Vagina (tissue), 2 donors: ENCODE results near the gene ACO1. TPM values are rescaled to one million over a fixed set of nuclear protein-coding genes. Genes with fewer than 3 reads are reported as not detected.

ENCODE experiments used
- DNase-seq, 2 donors: peaks; one replicate each; pipeline ENCODE4 v3.0.0-alpha.2; 2017; ENCODE audit errors: extremely low spot score in 2 of 2
- H3K27ac ChIP-seq: fragments of 200-600 bp; sonication (generic); one replicate; pipeline ENCODE4 v1.5.1; 2019
- H3K27me3 ChIP-seq: fragments of 200-600 bp; sonication (generic); one replicate; pipeline ENCODE4 v1.5.1; 2019
- H3K36me3 ChIP-seq, 2 donors: fragments of 200-600 bp; sonication (generic); one replicate each; pipeline ENCODE4 v1.5.1; 2017 to 2019
- H3K4me1 ChIP-seq: fragments of 200-600 bp; sonication (generic); one replicate; pipeline ENCODE4 v1.5.1; 2019
- H3K4me3 ChIP-seq, 2 donors: fragments of 200-600 bp; sonication (generic); 1 replicate in 1 of 2; 2 replicates in 1 of 2; pipeline ENCODE4 v1.5.1; 2016 to 2019
- H3K9me3 ChIP-seq: fragments of 200-600 bp; sonication (generic); one replicate; pipeline ENCODE4 v1.5.1; 2019
- CTCF ChIP-seq, 3 experiments: fragments of 450-650 bp in 2 of 3; fragments of 200-600 bp in 1 of 3; sonication (generic) in 1 of 3; IDR thresholded peaks; one replicate each; pipeline ENCODE4 v1.5.1; 2017 to 2019; ENCODE audit warnings: antibody characterized with exemption in 3 of 3, mild to moderate bottlenecking in 2 of 3, moderate library complexity in 2 of 3
- POLR2A ChIP-seq, 2 donors: fragments of 450-650 bp; IDR thresholded peaks; one replicate each; pipeline ENCODE4 v1.6.1; 2017; ENCODE audit warnings: antibody characterized with exemption in 2 of 2, mild to moderate bottlenecking in 2 of 2, moderate library complexity in 2 of 2
- POLR2AphosphoS5 ChIP-seq, 2 donors: sonication (generic); formaldehyde crosslinking; IDR thresholded peaks; one replicate each; pipeline ENCODE4 v1.9.0; 2017; ENCODE audit warnings: antibody characterized with exemption in 2 of 2, mild to moderate bottlenecking in 2 of 2, low read depth in 1 of 2; ENCODE audit not compliant: insufficient read depth in 1 of 2
- intact Hi-C: fragments of 100-400 bp; cut with DNase I; formaldehyde crosslinking; loops from one replicate; pipeline ENCODE4 v1.15.1; 2023
- total RNA-seq: library from RNA; depleted of rRNA; stranded (reverse); fragments of >200 nt; gene quantifications from one replicate; pipeline ENCODE4 v1.2.3, GENCODE V29; 2016

Gene ACO1
- total RNA-seq, 1 donor from 2014 or later, result 23.6 TPM

GRCh38 chr9:32405506-32405905 lies 21.1 kb downstream of the ACO1 start:
- Histone ChIP-seq H3K4me1 (no peaks in the 10 kb centered on the region), H3K27ac (no peak overlapping the region), H3K4me3 (no peak overlapping the region), H3K36me3 (peaks cover 0 to 42% of the 10 kb centered on the region in 2 donors), H3K27me3 (no peaks in the 10 kb centered on the region), H3K9me3 (no peaks in the 10 kb centered on the region)
- intact Hi-C loops, result no loop called here
- DNase-seq, result no peak
- no peak for TF ChIP-seq CTCF (IDR thresholded peaks at IDR 0.05)
- no peak for TF ChIP-seq POLR2AphosphoS5 (IDR thresholded peaks at IDR 0.05; ENCODE audit: insufficient read depth in 1 of 2, low read depth in 1 of 2)
- TF ChIP-seq POLR2A (IDR thresholded peaks at IDR 0.05), result no peak

GRCh38 chr9:32406046-32406445 lies 21.6 kb downstream of the ACO1 start:
- peaks cover 0 to 42% of the 10 kb centered on the region in 2 donors for H3K36me3 ChIP-seq

GRCh38 chr9:32411753-32412152 lies 27.3 kb downstream of the ACO1 start:
- H3K4me3 ChIP-seq, result no peak overlapping the region
- peaks cover 3% of the 10 kb centered on the region for H3K4me1 ChIP-seq
- no peaks in the 10 kb centered on the region for H3K9me3 ChIP-seq
- intact Hi-C loops, result no loop called here
- H3K27me3 ChIP-seq, result no peaks in the 10 kb centered on the region
- TF ChIP-seq CTCF (IDR thresholded peaks at IDR 0.05), result no peak
- no peak for TF ChIP-seq POLR2AphosphoS5 (IDR thresholded peaks at IDR 0.05; ENCODE audit: insufficient read depth in 1 of 2, low read depth in 1 of 2)
- no peak for TF ChIP-seq POLR2A (IDR thresholded peaks at IDR 0.05)
- no peak overlapping the region for H3K27ac ChIP-seq
- no peak for DNase-seq
- peaks cover 0 to 29% of the 10 kb centered on the region in 2 donors for H3K36me3 ChIP-seq

More at GRCh38 chr9:32406046-32406445, 21.6 kb downstream of the ACO1 start:
- Histone ChIP-seq H3K4me3 (no peak overlapping the region), H3K27me3 (no peaks in the 10 kb centered on the region), H3K27ac (no peak overlapping the region), H3K9me3 (no peaks in the 10 kb centered on the region), H3K4me1 (no peaks in the 10 kb centered on the region)
- no peak for TF ChIP-seq CTCF (IDR thresholded peaks at IDR 0.05)
- DNase-seq, result no peak
- intact Hi-C loops, result no loop called here

- Histone ChIP-seq H3K4me1 (peaks cover 3% of the 10 kb centered on the region), H3K9me3 (no peaks in the 10 kb centered on the region), H3K27ac (no peak overlapping the region), H3K27me3 (no peaks in the 10 kb centered on the region), H3K36me3 (peaks cover 0 to 22% of the 10 kb centered on the region in 2 donors), H3K4me3 (no peak overlapping the region)
- no peak for DNase-seq
- intact Hi-C loops, result no loop called here
- no peak for TF ChIP-seq POLR2AphosphoS5 (IDR thresholded peaks at IDR 0.05; ENCODE audit: insufficient read depth in 1 of 2, low read depth in 1 of 2)
- no peak for TF ChIP-seq CTCF (IDR thresholded peaks at IDR 0.05)
- TF ChIP-seq POLR2A (IDR thresholded peaks at IDR 0.05), result no peak
Observed at GRCh38 chr9:32412440-32412839, 28.0 kb downstream of the ACO1 start.

- Histone ChIP-seq H3K27me3 (no peaks in the 10 kb centered on the region), H3K9me3 (no peaks in the 10 kb centered on the region), H3K27ac (no peak overlapping the region), H3K4me3 (no peak overlapping the region), H3K36me3 (peaks cover 0 to 12% of the 10 kb centered on the region in 2 donors), H3K4me1 (peaks cover 3% of the 10 kb centered on the region)
- TF ChIP-seq POLR2AphosphoS5 (IDR thresholded peaks at IDR 0.05; ENCODE audit: insufficient read depth in 1 of 2, low read depth in 1 of 2) (no peak), CTCF (IDR thresholded peaks at IDR 0.05) (no peak), POLR2A (IDR thresholded peaks at IDR 0.05) (no peak)
- intact Hi-C loops, result no loop called here
- DNase-seq, result no peak
Observed at GRCh38 chr9:32413424-32413823, 29.0 kb downstream of the ACO1 start.
